SH-SY5Y (cell line): Measurements from ENCODE around the gene TSC2.

ENCODE experiments used
- GATA2 ChIP-seq: IDR thresholded peaks from 2 replicates; pipeline ENCODE4 v1.6.1; 2011; ENCODE audit warnings: mild to moderate bottlenecking, low read depth, low read length
- GATA3 ChIP-seq: IDR thresholded peaks from 2 replicates; pipeline ENCODE4 v1.6.1; 2011; ENCODE audit warnings: low read depth, mild to moderate bottlenecking, low read length, moderate library complexity

The TSC2 gene

GRCh38 chr16:2047330-2048115 lies at the start of gene TSC2, which contains the start of gene NTHL1:
Gene TSC2, plus strand, starts transcription at chr16:2047985. Its CDS starts 631 bp downstream, at chr16:2048616.
Gene NTHL1, minus strand, starts transcription at chr16:2047834. Its CDS starts 11 bp downstream, at chr16:2047823.
- TF ChIP-seq GATA2 (no peak), GATA3 (no peak)

- TF ChIP-seq GATA2, result no peak
- TF ChIP-seq GATA3, result no peak
Measured at GRCh38 chr16:1998360-1998835, 49.4 kb upstream of the TSC2 start.

- TF ChIP-seq GATA3 (no peak), GATA2 (no peak)
Measured at GRCh38 chr16:1998852-1999801, 48.7 kb upstream of the TSC2 start.

GRCh38 chr16:1999866-2000514 lies 47.8 kb upstream of the TSC2 start:
- TF ChIP-seq GATA2, result no peak
- TF ChIP-seq GATA3, result no peak

GRCh38 chr16:2001035-2001434 lies 46.8 kb upstream of the TSC2 start:
- TF ChIP-seq GATA2 (no peak), GATA3 (no peak)

- TF ChIP-seq GATA2 (no peak), GATA3 (no peak)
Measured at GRCh38 chr16:2001456-2002355, 46.1 kb upstream of the TSC2 start.

GRCh38 chr16:2002406-2003230 lies 45.2 kb upstream of the TSC2 start:
- TF ChIP-seq GATA3 (no peak), GATA2 (no peak)

GRCh38 chr16:2003231-2003826 lies 44.5 kb upstream of the TSC2 start:
- TF ChIP-seq GATA3, result no peak
- TF ChIP-seq GATA2, result no peak

GRCh38 chr16:2003827-2004641 lies 43.8 kb upstream of the TSC2 start:
- TF ChIP-seq GATA3 (no peak), GATA2 (no peak)

- TF ChIP-seq GATA2, result no peak
- TF ChIP-seq GATA3, result no peak
Measured at GRCh38 chr16:2004795-2005517, 42.8 kb upstream of the TSC2 start.
